IMR-90 (cell line): ENCODE measurements around the gene CUEDC2. TPM values are rescaled to one million over a fixed set of nuclear protein-coding genes. Genes with fewer than 3 reads are reported as not detected.

ENCODE experiments used
- ATAC-seq: fragments of 200-7000 bp; cut with Tn5 transposase; 2 replicates; pipeline ENCODE4 v1.9.1; 2020; ENCODE audit warnings: low read depth, mild to moderate bottlenecking, moderate library complexity
- BruUV-seq: library from RNA; stranded (reverse); fragments of 400-500 nt; replicated peaks from 2 replicates; lab custom pipeline; 2021; lab: Mats Ljungman, UMichigan
- CTCF ChIA-PET: fragments of 300-600 bp; formaldehyde crosslinking; extraction: SDS; loops from one replicate; lab custom pipeline; 2021; ENCODE audit warnings: antibody characterized with exemption; lab: Yijun Ruan, JAX
- POLR2A ChIA-PET: fragments of 300-600 bp; sonication (Branson Sonifier 250); formaldehyde crosslinking; loops from one replicate; lab custom pipeline; 2022; ENCODE audit warnings: antibody characterized with exemption; ENCODE audit not compliant: unreplicated experiment; lab: Charles Lee
- DNase-seq: peaks from one replicate; pipeline ENCODE4 v3.0.0; 2013
- H2AFZ ChIP-seq: replicated peaks from 2 replicates; pipeline ENCODE3; 2013; ENCODE audit warnings: low read length, mild to moderate bottlenecking; ENCODE audit not compliant: poor library complexity
- H2AK5ac ChIP-seq: 2 replicates; pipeline ENCODE4 v1.6.1; 2013; ENCODE audit warnings: low read depth, low read length, inconsistent platforms
- H2AK9ac ChIP-seq: replicated peaks from 2 replicates; pipeline ENCODE3; 2013; ENCODE audit warnings: mild to moderate bottlenecking, low read depth, low read length, moderate library complexity; ENCODE audit not compliant: poor library complexity
- H2BK120ac ChIP-seq: 2 replicates; pipeline ENCODE4 v1.6.1; 2013; ENCODE audit warnings: low read depth, low read length, inconsistent platforms
- H2BK15ac ChIP-seq: 3 replicates; pipeline ENCODE4 v1.6.1; 2013; ENCODE audit warnings: low read depth, low read length, inconsistent platforms
- H2BK20ac ChIP-seq: 2 replicates; pipeline ENCODE4 v1.6.1; 2013; ENCODE audit warnings: low read depth, mild to moderate bottlenecking, inconsistent platforms, low read length, moderate library complexity
- H2BK5ac ChIP-seq: 2 replicates; pipeline ENCODE4 v1.6.1; 2013; ENCODE audit warnings: mild to moderate bottlenecking, low read depth, low read length, inconsistent platforms; ENCODE audit not compliant: poor library complexity, severe bottlenecking
- H3K14ac ChIP-seq: replicated peaks from 2 replicates; pipeline ENCODE4 v1.6.1; 2013; ENCODE audit warnings: low read depth, low read length, inconsistent platforms
- H3K18ac ChIP-seq: 2 replicates; pipeline ENCODE4 v1.6.1; 2013; ENCODE audit warnings: low read depth, low read length, control low read depth
- H3K23ac ChIP-seq: 2 replicates; pipeline ENCODE4 v1.6.1; 2013; ENCODE audit warnings: low read depth, low read length, inconsistent platforms
- H3K27ac ChIP-seq: 2 replicates; pipeline ENCODE4 v1.5.1; 2013; ENCODE audit warnings: mild to moderate bottlenecking, control low read depth, low read length; ENCODE audit not compliant: insufficient read depth
- H3K27me3 ChIP-seq: 2 replicates; pipeline ENCODE4 v1.6.1; 2013; ENCODE audit warnings: low read length; ENCODE audit not compliant: control insufficient read depth, insufficient read depth
- H3K36me3 ChIP-seq: 2 replicates; pipeline ENCODE4 v1.6.1; 2013; ENCODE audit warnings: low read length, mixed read lengths; ENCODE audit not compliant: control insufficient read depth, insufficient read depth
- H3K4ac ChIP-seq: 2 replicates; pipeline ENCODE4 v1.6.1; 2013; ENCODE audit warnings: low read depth, low read length, inconsistent platforms
- H3K4me1 ChIP-seq: 2 replicates; pipeline ENCODE4 v1.6.1; 2013; ENCODE audit warnings: low read length, mixed read lengths; ENCODE audit not compliant: control insufficient read depth, insufficient read depth
- H3K4me2 ChIP-seq: 2 replicates; pipeline ENCODE4 v1.6.1; 2013; ENCODE audit warnings: low read depth, mild to moderate bottlenecking, control low read depth, low read length, moderate library complexity
- H3K4me3 ChIP-seq: 2 replicates; pipeline ENCODE4 v1.5.1; 2013; ENCODE audit warnings: low read depth, mild to moderate bottlenecking, control low read depth, low read length, moderate library complexity; ENCODE audit not compliant: insufficient read depth
- H3K56ac ChIP-seq: 2 replicates; pipeline ENCODE4 v1.6.1; 2013; ENCODE audit warnings: low read length, inconsistent platforms; ENCODE audit not compliant: insufficient read depth; ENCODE audit errors: extremely low read depth
- H3K79me1 ChIP-seq, 2 experiments: 2 replicates each; pipeline ENCODE4 v1.6.1; 2013; ENCODE audit warnings: low read length in 2 of 2, inconsistent platforms in 1 of 2, low read depth in 1 of 2
- H3K9ac ChIP-seq: 2 replicates; pipeline ENCODE4 v1.6.1; 2013; ENCODE audit warnings: low read depth, low read length, control low read depth
- H3K9me1 ChIP-seq: 2 replicates; pipeline ENCODE4 v1.6.1; 2013; ENCODE audit warnings: low read length, inconsistent platforms; ENCODE audit not compliant: insufficient read depth
- H3K9me3 ChIP-seq: 2 replicates; pipeline ENCODE4 v1.6.1; 2013; ENCODE audit warnings: low read length; ENCODE audit not compliant: control insufficient read depth, insufficient read depth
- H4K20me1 ChIP-seq: 2 replicates; pipeline ENCODE4 v1.6.1; 2013; ENCODE audit warnings: low read length, inconsistent platforms; ENCODE audit not compliant: insufficient read depth
- H4K5ac ChIP-seq: 2 replicates; pipeline ENCODE4 v1.6.1; 2013; ENCODE audit warnings: mild to moderate bottlenecking, low read depth, low read length, control low read depth
- H4K8ac ChIP-seq, 2 experiments: 2 replicates each; pipeline ENCODE4 v1.6.1; 2013; ENCODE audit warnings: low read depth in 2 of 2, low read length in 2 of 2, control low read depth in 1 of 2, inconsistent platforms in 1 of 2
- H4K91ac ChIP-seq: 2 replicates; pipeline ENCODE4 v1.6.1; 2013; ENCODE audit warnings: low read depth, low read length, inconsistent platforms; ENCODE audit not compliant: insufficient read depth
- BHLHE40 ChIP-seq: fragments of 150-350 bp; IDR thresholded peaks from 2 replicates; pipeline ENCODE4 v1.6.1; 2016; ENCODE audit warnings: mild to moderate bottlenecking, low read depth, low read length
- CEBPB ChIP-seq: IDR thresholded peaks from 2 replicates; pipeline ENCODE4 v1.6.1; 2012; ENCODE audit warnings: low read depth, low read length, improper control_type of control experiment
- CHD1 ChIP-seq: IDR thresholded peaks from 2 replicates; pipeline ENCODE4 v1.6.1; 2012; ENCODE audit warnings: low read depth, low read length, improper control_type of control experiment
- FOS ChIP-seq: fragments of 150-350 bp; IDR thresholded peaks from 2 replicates; pipeline ENCODE4 v1.6.1; 2016; ENCODE audit warnings: low read depth, low read length
- MAFK ChIP-seq: IDR thresholded peaks from 2 replicates; pipeline ENCODE4 v1.6.1; 2012; ENCODE audit warnings: low read depth, low read length, improper control_type of control experiment
- MAZ ChIP-seq: IDR thresholded peaks from 2 replicates; pipeline ENCODE4 v1.6.1; 2012; ENCODE audit warnings: low read depth, mild to moderate bottlenecking, low read length, improper control_type of control experiment, moderate library complexity, borderline replicate concordance
- NFE2L2 ChIP-seq: fragments of 150-350 bp; IDR thresholded peaks from 2 replicates; pipeline ENCODE4 v1.6.1; 2016; ENCODE audit warnings: low read depth, mild to moderate bottlenecking, low read length
- POLR2A ChIP-seq: IDR thresholded peaks from 2 replicates; pipeline ENCODE4 v1.6.1; 2012; ENCODE audit warnings: mild to moderate bottlenecking, low read depth, low read length
- RCOR1 ChIP-seq: IDR thresholded peaks from 2 replicates; pipeline ENCODE4 v1.6.1; 2012; ENCODE audit warnings: mild to moderate bottlenecking, low read length, improper control_type of control experiment; ENCODE audit not compliant: insufficient replicate concordance
- WGBS, 2 experiments: methylation state at CpG; one replicate each; pipeline versions ENCODE4 v1.1.5 to v1.1.7; 2013; ENCODE audit warnings: missing lambda C conversion rate in 2 of 2; ENCODE audit not compliant: insufficient read length in 1 of 2; ENCODE audit errors: extremely low coverage in 2 of 2; 5-methylcytosine and 5-hydroxymethylcytosine counted together
- dilution Hi-C: fragments of 300-500 bp; cut with HindIII; formaldehyde crosslinking; loops from one replicate; pipeline ENCODE4 v1.14.3; 2018; ENCODE audit warnings: low sequenced_read_pairs; ENCODE audit not compliant: unreplicated experiment
- in situ Hi-C: fragments of 300-500 bp; cut with MboI; formaldehyde crosslinking; loops from 3 replicates; pipeline ENCODE4 v1.14.3; 2019; ENCODE audit warnings: low sequenced_read_pairs, inconsistent platforms, mixed read lengths
- intact Hi-C: fragments of 100-400 bp; cut with micrococcal nuclease; formaldehyde crosslinking; loops from 2 replicates; pipeline ENCODE4 v1.10.0; 2022
- polyA plus RNA-seq, 3 experiments: library from polyadenylated mRNA; depleted of rRNA; stranded (reverse); fragments of >200 nt; gene quantifications; 2 replicates each; pipeline ENCODE4 v1.2.3, GENCODE V29; 2012; ENCODE audit warnings: low replicate concordance in 1 of 3
- total RNA-seq: library from RNA; depleted of rRNA; stranded (reverse); fragments of >200 nt; gene quantifications from 2 replicates; pipeline ENCODE4 v1.2.3, GENCODE V29; 2012
- TF ChIP-seq, protein P1 (sequence below): fragments of 150-350 bp; IDR thresholded peaks from 2 replicates; pipeline ENCODE4 v1.6.1; 2017; ENCODE audit warnings: mild to moderate bottlenecking, antibody characterized with exemption, low read length, low read depth

CUEDC2 gene
- total and polyA plus RNA-seq, 2 of the 4 experiments (the other 2 are of a cell fraction): 55.7 to 84.9 TPM

DNA sequence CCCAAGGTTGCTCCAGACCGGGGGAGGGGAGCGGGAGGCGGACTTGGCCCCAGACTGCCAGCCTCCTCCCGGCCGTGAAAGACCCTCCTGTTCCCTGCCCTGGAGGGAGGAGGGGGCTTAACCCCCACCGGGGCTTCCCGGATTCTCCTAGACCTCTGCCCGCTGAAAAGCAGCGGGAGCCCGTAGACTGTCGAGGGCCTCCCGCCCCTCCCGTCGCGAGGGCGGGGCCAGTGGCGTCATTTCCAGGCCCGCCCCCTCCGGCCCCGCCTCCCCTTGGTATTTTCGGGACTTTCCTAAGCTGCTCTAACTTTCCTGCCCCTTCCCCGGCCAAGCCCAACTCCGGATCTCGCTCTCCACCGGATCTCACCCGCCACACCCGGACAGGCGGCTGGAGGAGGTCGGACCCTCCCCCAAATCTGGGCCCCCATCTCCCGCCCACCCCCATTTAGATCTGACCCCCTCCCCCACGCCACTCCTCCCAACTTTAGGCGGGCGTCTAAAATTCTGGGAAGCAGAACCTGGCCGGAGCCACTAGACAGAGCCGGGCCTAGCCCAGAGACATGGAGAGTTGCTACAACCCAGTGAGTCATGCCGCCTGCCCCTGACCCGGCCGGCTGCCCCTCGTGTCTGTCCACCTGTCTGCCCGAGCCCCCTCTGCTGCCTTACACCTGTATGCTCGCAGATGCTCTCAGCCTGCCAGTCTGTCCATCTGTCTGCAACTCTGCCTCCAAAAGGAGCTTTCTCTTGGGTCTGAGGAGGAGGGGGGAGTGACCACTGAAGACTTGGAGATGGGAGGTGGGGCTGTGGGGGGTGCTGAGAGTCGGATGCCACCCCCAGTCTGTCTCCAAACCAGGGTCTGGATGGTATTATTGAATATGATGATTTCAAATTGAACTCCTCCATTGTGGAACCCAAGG lies 36.7 kb downstream of the CUEDC2 start, which contains the start of gene NFKB2:
Gene NFKB2, plus strand, starts transcription at position 306 of the 917 bp plus-strand sequence. Its CDS starts 255 bp downstream, at position 561.
- no TSS peak for BruUV-seq
- peak; percentile 87 for DNase-seq
- peak within 1 kb of the TSS; percentile 51 for H3K4me3 ChIP-seq
- no peaks in the 10 kb centered on the region for H3K9me3 ChIP-seq
- intact Hi-C loops: loop anchor here (2.0 to 10.0 kb wide), 3 partner anchors 167 to 249 kb away; partner anchors contain the start of gene TRIM8
- peak within 1 kb of the TSS; percentile 99 for H2AK9ac ChIP-seq
- H3K27ac ChIP-seq: peak within 1 kb of the TSS; percentile 55
- H3K56ac ChIP-seq: peak within 1 kb of the TSS; percentile 36
- peaks cover 10% of the 10 kb centered on the region for H3K9me1 ChIP-seq
- H2BK20ac ChIP-seq: no peak within 1 kb of the TSS
- H3K14ac ChIP-seq: peak within 1 kb of the TSS; percentile 92
- H2AK5ac ChIP-seq: peak within 1 kb of the TSS; percentile 91
- H4K8ac ChIP-seq: peak within 1 kb of the TSS; percentile 56 to 81; a peak in 2 of 4 replicates
- no peak within 1 kb of the TSS; the same call in 2 of the 3 replicates for H2BK15ac ChIP-seq
- CTCF ChIA-PET: interaction anchor here (0.6 to 1.7 kb wide), 4 partner anchors 8 to 194 kb away, joined by 3 to 5 read pairs (median 4); no protein-coding TSS in a partner anchor
- peak within 1 kb of the TSS; percentile 89 for H3K23ac ChIP-seq
- dilution Hi-C loops: no loop called here
- peak within 1 kb of the TSS; percentile 37 for H2BK120ac ChIP-seq
- H3K4ac ChIP-seq: peak within 1 kb of the TSS; percentile 84
- H3K36me3 ChIP-seq: peaks cover 6% of the 10 kb centered on the region; the same call in 1 of the 2 replicates
- H3K4me1 ChIP-seq: peaks cover 11% of the 10 kb centered on the region
- peak within 1 kb of the TSS; percentile 38; the same call in 1 of the 2 replicates for H4K91ac ChIP-seq
- peak within 1 kb of the TSS; percentile 25; the same call in 1 of the 2 replicates for H4K5ac ChIP-seq
- peaks cover 3% of the 10 kb centered on the region; the same call in 1 of the 2 replicates for H4K20me1 ChIP-seq
- H3K4me2 ChIP-seq: peak within 1 kb of the TSS; percentile 99
- POLR2A ChIA-PET: interaction anchor here (0.6 kb wide), 1 partner anchor 10 kb away, joined by 3 read pairs; no protein-coding TSS in a partner anchor
- H2AFZ ChIP-seq: peak within 1 kb of the TSS; percentile 94
- no peaks in the 10 kb centered on the region for H3K27me3 ChIP-seq
- peak; percentile 66 for ATAC-seq
- H3K79me1 ChIP-seq: peaks cover 21 to 38% of the 10 kb centered on the region in 2 experiments
- 0% methylated on average over 8 of the region's 42 CpGs; no CpG with 5 or more reads in 1 of the 2 experiments for WGBS, 2 experiments
- H3K18ac ChIP-seq: peak within 1 kb of the TSS; percentile 55; the same call in 1 of the 2 replicates
- H3K9ac ChIP-seq: peak within 1 kb of the TSS; percentile 69
- TF ChIP-seq POLR2A: peak; percentile 86
- peak; percentile 53; the same call in 1 of the 2 replicates for TF ChIP-seq CHD1
- TF ChIP-seq BHLHE40: no peak
- peak; percentile 63 for TF ChIP-seq FOS
- 0 out of 2 replicates have a peak, but pooled peaks have one; percentile 0 for TF ChIP-seq NFE2L2
- TF ChIP-seq, protein P1, sequence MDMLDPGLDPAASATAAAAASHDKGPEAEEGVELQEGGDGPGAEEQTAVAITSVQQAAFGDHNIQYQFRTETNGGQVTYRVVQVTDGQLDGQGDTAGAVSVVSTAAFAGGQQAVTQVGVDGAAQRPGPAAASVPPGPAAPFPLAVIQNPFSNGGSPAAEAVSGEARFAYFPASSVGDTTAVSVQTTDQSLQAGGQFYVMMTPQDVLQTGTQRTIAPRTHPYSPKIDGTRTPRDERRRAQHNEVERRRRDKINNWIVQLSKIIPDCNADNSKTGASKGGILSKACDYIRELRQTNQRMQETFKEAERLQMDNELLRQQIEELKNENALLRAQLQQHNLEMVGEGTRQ: no peak
- TF ChIP-seq MAFK: no peak
- no peak for TF ChIP-seq RCOR1
- TF ChIP-seq MAZ: peak; percentile 100
- no peak for TF ChIP-seq CEBPB
- peak within 1 kb of the TSS; percentile 82 for H2BK5ac ChIP-seq
- in situ Hi-C loops: no loop called here
